ELF-1 (cell line): ENCODE results near the gene PBX1.

Source experiments
- DNase-seq: peaks from one replicate; pipeline ENCODE4 v3.0.0-alpha.2; 2016; ENCODE audit warnings: low read depth, low spot score

The PBX1 gene

DNA sequence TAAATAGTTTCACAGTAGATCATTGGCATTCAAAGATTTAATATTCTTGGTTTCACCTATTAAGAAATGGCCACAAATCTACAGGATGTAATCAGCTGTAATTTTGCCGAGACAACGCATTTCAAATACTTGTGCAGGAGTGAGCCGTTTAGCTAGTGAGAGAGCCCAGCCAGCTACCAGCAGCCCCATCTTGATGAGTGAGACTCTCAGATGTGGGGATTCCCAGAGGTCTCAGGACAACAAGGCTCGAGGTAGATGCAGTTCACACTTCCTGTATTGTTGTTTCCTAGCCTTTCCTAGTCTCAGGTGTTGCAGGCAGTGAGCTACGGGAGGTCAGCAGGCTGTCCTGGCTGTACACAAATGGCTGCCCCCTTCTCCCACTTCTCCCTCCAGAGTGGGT lies 108.6 kb downstream of the PBX1 start:
- no peak for DNase-seq

DNA sequence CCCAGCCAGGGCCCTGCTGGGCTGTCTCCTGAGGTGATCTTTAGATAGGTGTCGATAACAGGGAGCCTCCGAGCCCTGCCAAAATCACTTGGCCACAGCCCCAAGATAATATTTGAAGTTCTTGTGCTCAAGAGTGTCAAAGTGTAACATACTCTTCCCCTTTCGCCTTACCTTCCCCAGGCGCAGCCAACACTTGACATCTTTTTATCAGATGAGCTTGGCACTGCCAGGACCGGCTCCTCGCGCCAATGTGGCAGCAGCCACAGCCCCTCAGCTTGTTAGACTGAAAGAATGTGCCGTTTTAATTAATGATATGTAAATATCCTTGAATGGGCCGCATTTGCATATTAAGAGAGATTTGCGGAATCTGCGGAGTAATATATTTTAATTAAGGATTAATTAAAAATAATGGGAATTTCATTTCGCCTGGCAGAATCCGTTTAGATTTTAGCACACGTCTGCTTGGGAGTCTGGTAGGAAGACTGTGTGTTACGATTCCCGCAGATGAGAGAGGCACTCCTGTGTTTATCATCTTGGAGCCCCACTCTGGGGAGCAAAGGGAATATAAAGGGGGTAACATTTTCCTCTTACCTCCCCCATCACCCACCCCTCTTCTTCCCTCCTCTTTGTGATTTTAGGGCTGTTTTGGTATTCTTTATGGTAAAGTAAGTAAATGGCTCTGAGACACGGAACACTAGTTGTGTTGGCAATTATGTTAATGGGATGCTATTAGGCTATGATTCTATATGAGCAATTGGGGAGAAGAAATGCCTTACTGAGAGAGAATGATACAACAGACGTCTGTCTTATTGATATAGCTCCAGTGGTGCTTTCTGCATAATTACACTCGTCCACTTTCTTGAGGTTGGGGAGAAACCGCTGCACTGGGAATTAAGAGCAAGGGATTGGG lies 109.8 kb downstream of the PBX1 start:
- DNase-seq: no peak

DNA sequence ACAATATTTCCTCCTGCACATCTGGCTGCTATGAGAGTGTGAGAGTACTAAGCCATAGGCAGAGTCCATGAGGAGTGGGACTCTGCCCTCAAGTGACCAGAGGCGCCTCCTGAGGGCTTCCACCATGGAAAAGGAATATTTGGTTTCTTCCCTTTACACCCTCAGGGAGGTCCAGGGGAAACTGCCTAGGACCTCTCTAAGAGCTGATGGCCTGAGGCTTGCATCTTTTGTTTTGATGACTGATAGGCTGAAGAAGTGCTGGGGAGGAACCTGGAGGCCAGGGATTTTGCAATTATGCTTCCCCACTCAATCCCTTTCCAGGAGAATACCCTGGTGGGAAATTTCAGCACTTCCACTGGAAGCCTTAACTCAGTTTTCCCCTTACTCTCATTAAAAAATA lies 111.0 kb downstream of the PBX1 start:
- DNase-seq: peak; percentile 67

DNA sequence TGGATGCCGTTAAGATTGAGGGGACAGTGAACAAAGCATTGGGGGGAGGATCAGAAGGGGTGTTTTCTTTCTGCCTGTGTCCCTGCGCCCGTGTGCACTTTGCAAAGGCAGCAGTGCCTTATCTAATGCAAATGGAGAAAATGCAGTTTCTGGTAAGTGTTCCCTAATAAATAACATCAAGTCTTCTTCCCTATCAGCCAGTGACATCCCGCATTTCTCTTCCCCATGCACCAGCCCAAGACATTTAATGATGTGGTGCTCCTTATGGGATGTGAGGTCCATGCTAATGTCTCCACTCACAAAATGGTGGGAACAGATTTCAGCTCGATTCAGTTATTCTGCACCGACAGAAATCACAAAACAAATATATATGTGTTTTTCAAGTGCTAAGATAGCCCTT lies 111.8 kb downstream of the PBX1 start:
- no peak for DNase-seq

DNA sequence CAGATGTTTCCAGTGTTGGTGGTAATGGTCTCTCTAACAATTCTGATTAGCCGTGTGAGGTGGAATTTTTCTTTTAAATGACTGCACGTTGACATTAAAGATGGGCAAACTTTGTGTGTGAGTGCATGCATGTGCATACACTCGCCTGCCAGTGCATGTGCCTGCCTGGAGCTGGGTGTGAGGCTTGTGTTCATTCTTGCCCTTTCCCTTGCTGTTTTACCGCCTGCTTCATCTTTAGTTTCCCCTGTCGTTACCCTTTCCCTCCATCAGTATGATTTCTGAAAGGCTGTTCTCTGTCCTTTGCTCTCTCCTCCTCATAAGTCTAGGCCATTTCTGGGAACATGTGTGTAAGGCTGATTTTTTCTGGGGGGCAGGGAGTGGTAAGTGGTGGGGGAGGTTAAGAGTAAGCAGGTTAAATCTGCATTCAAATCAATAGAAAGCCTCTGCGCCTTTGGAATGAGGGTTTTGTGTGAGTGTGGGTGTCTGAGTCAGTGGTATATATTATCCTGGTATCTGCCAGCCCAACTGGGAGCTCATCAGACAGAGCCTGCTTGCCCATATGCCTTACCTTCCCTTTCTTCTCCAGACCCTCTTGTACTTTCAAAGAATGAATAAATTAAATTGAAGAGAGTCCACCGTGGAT lies 112.5 kb downstream of the PBX1 start:
- DNase-seq: no peak

DNA sequence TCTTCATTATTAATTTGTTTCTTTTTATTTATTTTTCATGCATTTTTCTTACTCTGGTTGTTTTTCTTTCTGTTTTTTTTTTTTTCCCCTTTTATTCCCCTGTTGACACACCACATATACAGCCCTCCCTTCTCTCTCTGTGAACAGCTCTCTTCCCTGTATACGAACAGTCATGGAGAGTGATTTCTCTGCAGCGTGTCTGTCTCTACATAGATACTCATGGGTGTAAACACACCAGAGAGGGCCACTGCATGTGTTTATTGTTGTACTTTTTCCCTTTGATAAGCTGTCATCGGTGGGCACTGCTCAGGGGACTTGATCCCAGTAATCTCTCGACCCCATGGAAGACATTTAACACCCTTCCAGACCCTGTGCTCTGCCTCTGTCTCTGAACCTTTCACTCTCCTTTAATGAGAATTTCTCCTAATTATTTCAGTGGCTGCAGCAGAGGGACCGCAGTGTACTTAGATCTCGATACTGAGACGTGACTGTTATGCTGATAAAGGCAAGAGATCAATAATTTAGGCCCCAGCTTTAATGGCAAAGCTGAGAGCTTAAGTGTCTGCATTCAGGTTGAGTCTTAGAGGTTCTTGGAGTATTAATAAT lies 113.1 kb downstream of the PBX1 start:
- DNase-seq: no peak

DNA sequence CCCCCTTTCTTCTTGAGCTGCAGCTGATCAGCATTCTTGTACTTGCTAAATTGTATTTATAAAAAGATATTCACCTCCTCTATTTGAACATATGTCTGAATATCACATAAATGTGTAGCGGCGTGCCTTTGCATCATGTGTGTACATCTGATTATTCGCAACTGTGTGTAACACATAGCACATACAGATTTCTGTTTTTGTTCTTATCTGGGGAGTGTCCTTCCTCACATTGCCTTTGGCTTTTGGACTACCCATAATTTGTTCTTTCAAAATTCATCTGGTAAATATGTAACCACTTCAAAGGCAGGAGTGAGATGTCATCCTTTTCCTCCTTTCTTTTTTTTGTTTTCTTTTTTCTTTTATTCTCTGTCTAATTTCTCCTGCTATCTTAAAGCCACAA lies 113.6 kb downstream of the PBX1 start:
- DNase-seq: no peak

DNA sequence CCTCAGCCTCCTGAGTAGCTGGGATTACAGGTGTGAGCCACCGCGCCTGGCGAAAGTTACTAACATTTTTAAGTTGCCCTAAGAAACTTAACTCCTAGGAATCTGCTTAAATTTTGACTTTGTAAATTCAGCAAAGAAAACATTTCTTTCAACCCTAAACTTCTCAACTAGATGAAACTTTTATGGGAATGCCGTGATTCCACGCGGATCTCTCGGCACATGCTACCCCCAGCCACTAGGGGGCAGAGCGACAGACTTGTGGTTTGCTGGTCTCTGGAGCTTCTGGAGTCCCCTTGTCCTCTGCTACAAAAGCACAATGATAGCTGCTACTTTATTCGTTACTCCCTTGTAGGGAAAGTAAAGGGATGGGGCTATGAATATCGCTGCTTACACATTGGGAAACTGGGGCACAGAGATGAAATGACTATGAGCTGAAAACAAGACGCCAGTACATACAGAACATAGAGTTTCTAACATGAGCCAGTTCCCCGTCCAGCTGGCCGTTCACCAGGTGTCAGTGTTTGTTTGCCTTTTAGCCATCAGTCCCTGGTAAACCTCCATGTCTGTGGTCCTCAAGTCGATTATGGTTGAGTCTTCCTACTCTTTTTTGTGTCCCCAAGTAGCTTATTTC lies 114.7 kb downstream of the PBX1 start:
- DNase-seq: peak; percentile 70

DNA sequence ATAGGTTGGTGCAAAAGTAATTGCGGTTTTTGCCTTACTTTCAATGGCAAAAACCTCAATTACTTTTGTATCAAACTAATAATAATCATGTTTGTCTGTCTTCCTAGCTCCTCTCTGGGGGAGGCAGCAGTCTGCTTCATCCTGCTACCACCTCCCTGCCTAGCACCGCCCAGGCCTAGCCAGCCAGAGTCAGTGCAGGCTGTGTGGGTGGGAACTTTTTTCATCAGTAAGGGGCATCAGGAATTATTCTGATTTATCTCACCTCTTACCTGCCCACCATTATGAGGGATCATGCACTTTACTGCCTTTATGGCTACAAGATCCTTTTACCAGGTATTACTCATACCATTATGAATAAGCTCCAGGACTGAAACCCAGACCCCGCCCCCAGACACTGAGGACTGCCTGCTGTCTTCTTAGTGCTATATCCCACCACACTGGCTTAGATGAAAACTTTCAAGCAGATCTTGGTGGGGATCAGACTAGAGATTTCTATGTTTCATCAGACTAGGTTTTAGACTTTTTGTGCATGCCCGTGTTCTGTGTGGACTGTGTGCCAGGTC lies 116.4 kb downstream of the PBX1 start:
- DNase-seq: no peak

DNA sequence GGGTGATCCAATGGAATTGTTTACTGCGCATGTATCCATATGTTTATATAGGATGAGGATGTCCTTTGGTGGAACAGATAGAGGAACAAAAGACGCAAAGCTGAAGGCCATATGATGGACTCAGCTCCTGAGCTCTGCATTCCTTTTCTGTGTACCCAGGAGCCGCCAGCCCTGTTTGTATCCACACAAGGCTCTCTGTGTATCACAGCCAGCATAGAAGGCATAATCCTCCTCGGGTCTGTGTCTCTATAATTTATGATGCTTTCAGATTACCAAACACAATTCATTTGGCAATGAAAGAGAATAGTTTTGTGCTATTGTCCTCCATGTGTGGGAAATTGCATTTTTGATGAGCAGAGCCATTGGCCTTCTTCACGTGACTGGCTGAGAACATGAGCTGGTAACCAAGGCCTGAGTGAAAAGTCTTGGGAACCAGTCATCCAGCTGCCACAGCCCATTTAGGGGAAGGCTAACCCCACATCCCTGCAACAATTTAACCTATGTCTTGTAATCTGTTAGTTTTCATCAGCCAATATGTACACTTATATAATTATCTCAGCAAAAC lies 119.2 kb downstream of the PBX1 start:
- no peak for DNase-seq

DNA sequence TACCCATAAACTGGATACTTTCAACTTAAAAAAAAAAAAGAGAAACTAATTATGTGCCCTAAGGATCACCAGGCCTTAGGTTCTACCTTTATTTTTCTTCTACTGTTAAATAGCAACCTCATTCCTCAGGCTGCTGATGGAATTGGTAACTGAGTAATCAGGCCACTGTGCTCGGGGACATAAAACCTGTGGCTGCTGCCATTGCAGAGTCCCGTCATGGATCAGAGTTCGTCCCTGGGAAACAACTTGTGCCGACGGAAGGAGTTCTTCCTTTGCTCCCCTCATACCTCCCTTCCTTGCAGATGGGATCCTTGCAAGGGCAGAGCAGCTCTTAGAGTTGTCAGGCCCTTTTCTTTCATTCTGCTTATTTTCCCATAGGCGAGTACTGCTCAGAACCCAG lies 123.6 kb downstream of the PBX1 start:
- DNase-seq: peak; percentile 37

DNA sequence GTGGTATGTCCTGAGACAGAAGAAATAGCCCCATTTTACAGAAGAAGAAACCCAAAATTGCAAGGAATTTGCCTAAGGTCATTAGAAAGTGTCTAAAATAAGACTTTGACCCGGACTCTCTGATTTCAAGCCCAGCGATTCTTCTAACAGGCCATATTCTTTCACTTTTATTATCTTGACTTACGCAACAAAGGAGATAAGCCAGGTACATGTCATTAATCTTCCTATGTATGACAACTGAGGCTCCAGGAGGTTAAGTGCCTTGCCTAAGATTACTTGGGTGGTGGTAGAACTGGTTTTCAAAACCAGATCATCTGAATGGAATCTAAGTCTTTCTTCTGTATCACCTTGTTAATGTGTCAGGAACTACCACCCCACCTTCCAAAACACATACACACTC lies 124.3 kb downstream of the PBX1 start:
- peak; percentile 43 for DNase-seq

DNA sequence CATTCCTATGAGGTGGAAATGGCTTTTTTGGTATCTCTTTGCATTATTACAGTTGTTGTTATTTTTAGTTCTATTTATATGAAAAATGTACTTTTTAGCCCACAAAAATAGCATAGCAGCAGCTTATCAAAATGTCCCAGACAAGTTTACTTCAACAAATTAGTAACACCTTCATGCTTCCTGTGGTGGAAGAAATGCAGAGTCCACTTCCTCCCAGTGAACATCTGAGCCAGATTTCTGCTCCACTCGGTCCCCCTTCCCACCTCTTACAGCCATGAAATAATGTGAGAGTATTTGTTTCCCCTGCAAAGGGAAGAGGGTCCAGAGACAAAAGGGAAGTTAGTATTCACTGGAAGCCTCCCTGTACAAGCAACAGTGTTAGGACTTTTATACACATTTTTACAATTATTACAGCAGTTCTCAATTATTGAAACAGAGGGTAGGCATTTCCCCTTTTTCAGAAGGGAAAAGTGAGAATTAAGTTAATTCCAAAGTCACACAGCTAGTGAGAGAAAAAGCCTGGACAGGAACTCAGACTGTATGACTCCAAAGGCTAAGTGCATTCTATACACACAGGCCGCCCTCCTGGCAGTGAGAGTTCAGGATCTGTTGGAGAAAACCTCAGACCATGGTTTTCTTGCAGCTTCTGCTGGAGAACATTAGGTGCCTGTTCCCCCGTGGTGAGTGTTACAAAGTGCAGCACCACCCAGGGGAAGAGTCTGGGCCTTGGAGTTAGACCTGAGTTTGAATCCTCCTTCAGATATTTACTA lies 126.5 kb downstream of the PBX1 start:
- DNase-seq: no peak

DNA sequence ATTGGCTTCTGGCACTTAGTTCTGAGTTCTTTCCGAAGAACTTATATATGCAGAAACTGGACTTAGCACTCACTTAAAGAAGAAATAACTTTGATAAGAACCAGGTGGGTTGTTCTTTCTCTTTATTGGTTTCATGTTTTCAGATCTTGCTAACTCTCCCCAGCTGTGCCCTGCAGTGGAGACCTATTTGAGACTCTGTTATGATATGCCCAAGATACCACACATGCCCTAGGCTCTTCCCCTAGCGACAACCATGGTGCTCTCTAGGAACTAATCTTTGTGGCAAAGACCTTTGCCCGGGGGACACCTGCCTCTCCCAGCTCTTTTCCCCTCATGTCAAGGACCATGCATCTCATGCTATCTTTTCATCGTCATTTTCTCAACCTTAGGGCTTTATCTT lies 128.8 kb downstream of the PBX1 start:
- no peak for DNase-seq

DNA sequence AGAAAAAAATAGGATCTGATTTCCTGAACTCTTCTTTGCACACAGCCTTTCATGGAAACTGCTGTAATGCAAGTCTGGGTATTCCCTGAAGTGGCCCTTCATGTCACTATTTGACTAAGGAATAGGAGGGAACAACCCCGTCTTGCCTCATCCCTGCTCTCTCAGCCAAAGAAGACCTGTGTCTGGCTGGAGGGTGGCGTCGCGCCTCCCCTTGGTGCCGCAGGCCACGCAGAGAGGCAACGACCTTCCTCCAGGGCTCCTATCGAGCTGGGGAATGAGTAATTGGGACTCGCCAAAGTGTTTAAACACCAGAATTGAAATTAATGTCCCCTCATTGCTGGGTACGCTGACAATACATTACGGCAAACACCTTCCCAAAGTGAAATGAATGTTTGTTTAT lies 129.8 kb downstream of the PBX1 start:
- peak; percentile 47 for DNase-seq

DNA sequence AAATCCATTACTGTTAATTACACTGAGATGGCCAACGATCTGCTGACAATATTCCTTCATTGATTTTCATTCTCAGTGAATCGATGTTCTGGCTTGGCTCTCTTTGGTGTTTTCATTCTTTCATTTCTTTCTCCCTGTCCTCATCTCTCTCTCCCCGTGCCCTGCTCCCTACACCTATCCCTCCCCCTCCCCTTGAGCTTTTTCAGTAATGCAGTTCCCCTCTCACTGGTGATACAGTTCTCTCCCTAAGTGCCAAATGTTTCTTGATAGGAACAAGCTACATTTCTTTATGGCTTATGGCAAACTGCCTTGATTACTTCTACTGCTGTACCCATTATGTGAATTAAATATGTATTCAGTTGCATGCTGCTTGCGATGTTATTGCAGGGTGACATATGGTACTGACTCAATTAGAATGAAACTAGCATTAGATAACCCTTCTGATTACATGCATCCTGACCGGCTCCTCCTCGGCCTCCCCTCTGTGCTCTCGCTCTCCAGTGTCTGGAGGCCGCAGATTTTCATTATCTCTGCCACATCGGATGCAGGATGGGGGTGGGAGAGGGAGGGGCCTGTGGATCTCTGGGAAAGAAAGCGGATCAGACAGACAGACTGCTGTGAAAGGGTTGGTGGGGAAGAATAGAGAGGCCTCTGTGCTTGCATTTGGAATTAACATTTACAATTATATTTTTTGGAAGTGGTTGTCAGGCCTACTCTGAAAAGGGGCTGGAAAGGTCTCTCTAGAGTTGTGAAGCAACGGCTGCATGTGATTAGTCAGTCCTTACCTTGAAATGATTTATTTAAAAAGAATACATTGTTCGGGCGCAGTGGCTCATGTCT lies 130.9 kb downstream of the PBX1 start:
- DNase-seq: peak; percentile 32

DNA sequence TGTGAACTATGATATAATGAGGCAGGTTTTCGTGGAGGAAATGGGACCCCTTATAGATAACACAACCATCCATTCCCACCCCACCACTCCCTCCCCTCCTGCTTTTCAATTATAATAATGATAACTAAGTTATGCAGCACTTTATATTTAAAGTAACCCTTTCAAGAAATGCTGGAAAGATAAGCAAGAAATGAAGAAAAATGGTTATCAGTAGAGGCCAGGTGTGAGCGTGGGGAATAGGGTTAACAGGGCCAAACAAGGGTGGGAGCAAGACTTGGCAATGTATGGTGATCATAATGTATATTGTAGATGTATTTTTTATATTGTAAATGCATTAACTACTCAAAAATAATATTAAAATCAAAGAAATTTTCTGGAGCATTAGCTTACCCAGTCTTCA lies 133.4 kb downstream of the PBX1 start:
- DNase-seq: no peak

DNA sequence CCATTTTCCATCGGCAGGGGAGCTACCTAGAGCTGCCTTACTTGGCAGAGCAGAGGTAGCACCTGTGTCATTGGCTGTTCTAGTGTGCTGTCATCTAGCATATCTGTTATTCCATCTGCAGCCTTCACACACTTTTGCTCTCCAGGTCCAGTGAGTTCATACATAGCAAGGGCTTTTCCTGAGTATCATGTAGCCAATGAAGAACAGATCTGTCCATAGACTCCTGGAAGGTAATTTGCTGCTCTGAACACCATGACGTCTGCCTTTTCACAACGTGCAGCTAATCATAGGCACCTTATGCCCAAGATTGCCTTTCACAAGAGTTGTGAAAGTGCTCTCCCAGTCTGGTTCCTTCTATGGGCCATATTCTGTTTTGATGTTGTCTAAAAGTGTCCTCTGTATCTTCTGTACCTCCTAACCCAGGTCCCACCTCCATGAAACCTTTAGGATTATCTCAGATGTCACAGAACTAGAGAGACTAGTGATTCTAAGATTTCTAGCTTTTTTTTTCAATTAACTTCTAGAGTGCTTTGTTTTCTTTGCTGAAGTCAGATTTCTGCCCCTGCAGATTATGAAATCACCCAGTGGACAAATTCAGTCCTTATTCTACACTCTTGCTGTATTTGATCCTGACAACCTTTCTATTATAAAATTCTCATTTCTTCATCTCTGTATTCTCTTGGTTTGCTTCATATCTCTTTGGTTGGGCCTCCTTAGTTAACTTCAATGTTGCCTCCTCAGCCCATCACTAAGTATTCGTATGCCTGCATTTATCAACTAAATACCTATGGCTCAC lies 134.8 kb downstream of the PBX1 start:
- no peak for DNase-seq

DNA sequence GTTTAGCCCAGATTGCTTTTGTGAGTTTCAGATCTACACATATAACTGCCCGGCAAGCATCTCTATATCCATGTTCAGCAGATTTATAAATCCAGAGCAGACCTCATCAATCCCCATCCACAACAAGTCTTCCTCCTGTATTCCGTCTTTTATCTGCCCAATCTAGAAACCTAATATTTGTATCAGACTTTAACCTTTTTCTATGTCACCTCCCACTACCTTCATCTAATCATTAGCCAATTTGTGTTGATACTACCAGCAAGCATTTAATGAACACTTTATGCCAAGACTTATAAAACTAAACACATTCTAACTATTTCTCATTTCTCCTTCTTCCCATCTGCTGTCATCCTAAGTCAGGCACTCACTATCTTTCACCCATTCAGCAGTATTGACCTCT lies 135.5 kb downstream of the PBX1 start:
- DNase-seq: no peak
